OCI-LY3 (cell line): ENCODE measurements around the gene SPINK6.

Source experiments
- H2AFZ ChIP-seq: fragments of 200-600, 300-600 bp; shearing (Covaris generic); 2 replicates; pipeline ENCODE4 v1.6.0; 2014; ENCODE audit warnings: antibody characterized with exemption, low read depth, low read length
- H3K27ac ChIP-seq: fragments of 200-600, 300-600 bp; sonication (generic); 2 replicates; pipeline ENCODE4 v1.5.1; 2014; ENCODE audit warnings: mild to moderate bottlenecking, low read length, moderate library complexity, mixed read lengths
- H3K27me3 ChIP-seq: fragments of 200-600, 300-600 bp; sonication (generic); 2 replicates; pipeline ENCODE4 v1.6.1; 2014; ENCODE audit warnings: low read depth, low read length, mixed read lengths
- H3K36me3 ChIP-seq: fragments of 200-600, 300-600 bp; sonication (generic); replicated peaks from 2 replicates; pipeline ENCODE3; 2014; ENCODE audit warnings: low read depth, low read length, mixed read lengths
- H3K4me1 ChIP-seq: fragments of 300-600, 200-600 bp; sonication (generic); 2 replicates; pipeline ENCODE4 v1.6.1; 2014; ENCODE audit warnings: low read length, mixed read lengths
- H3K4me2 ChIP-seq: fragments of 200-600, 300-600 bp; sonication (generic); 2 replicates; pipeline ENCODE4 v1.6.1; 2014; ENCODE audit warnings: low read length, mixed read lengths
- H3K4me3 ChIP-seq: fragments of 300-600, 200-600 bp; sonication (generic); 2 replicates; pipeline ENCODE4 v1.5.1; 2014; ENCODE audit warnings: antibody characterized with exemption, mild to moderate bottlenecking, low read length, moderate library complexity
- H3K79me2 ChIP-seq: fragments of 300-600, 200-600 bp; shearing (Covaris generic); 2 replicates; pipeline ENCODE4 v1.6.1; 2014; ENCODE audit warnings: mild to moderate bottlenecking, low read length, mixed read lengths
- H3K9ac ChIP-seq: fragments of 300-600, 200-600 bp; shearing (Covaris generic); 2 replicates; pipeline ENCODE4 v1.6.0; 2014; ENCODE audit warnings: mild to moderate bottlenecking, low read length, moderate library complexity
- H3K9me3 ChIP-seq: fragments of 200-600, 300-600 bp; shearing (Covaris generic); 2 replicates; pipeline ENCODE4 v1.6.1; 2014; ENCODE audit warnings: low read length, mixed read lengths; ENCODE audit not compliant: insufficient read depth
- H4K20me1 ChIP-seq: fragments of 200-600, 300-600 bp; sonication (generic); 2 replicates; pipeline ENCODE4 v1.6.1; 2016; ENCODE audit warnings: low read length, mixed read lengths; ENCODE audit not compliant: insufficient read depth
- CTCF ChIP-seq: fragments of 200-600, 300-600 bp; sonication (generic); IDR thresholded peaks from 2 replicates; pipeline ENCODE4 v1.5.1; 2014; ENCODE audit warnings: antibody characterized with exemption, low read length, low read depth
- EZH2phosphoT487 ChIP-seq: fragments of 200-600 bp; shearing (Covaris generic); IDR thresholded peaks from 2 replicates; pipeline ENCODE4 v1.6.1; 2018; ENCODE audit warnings: antibody characterized with exemption, mixed run types, low read depth

Gene SPINK6

GRCh38 chr5:148166550-148167283, 36.1 kb upstream of the SPINK6 start:
- Histone ChIP-seq H3K27me3 (no peaks in the 10 kb centered on the region), H2AFZ (no peak overlapping the region), H3K4me3 (no peak overlapping the region), H3K4me1 (no peaks in the 10 kb centered on the region), H3K9me3 (no peaks in the 10 kb centered on the region), H3K36me3 (no peaks in the 10 kb centered on the region), H4K20me1 (no peaks in the 10 kb centered on the region), H3K4me2 (no peak overlapping the region), H3K27ac (no peak overlapping the region), H3K79me2 (no peaks in the 10 kb centered on the region), H3K9ac (no peak overlapping the region)
- TF ChIP-seq CTCF (no peak), EZH2phosphoT487 (no peak)

GRCh38 chr5:148168246-148168645, 34.6 kb upstream of the SPINK6 start, which contains the start of gene SPINK14:
SPINK14 (plus strand) TSS chr5:148168546; CDS start chr5:148169733, 1,187 bp downstream.
- no peak within 1 kb of the TSS for H3K4me2 ChIP-seq
- H3K4me3 ChIP-seq: no peak within 1 kb of the TSS
- TF ChIP-seq CTCF (no peak), EZH2phosphoT487 (no peak)
- no peaks in the 10 kb centered on the region for H3K9me3 ChIP-seq
- H3K9ac ChIP-seq: no peak within 1 kb of the TSS
- H3K79me2 ChIP-seq: no peaks in the 10 kb centered on the region
- no peak within 1 kb of the TSS for H2AFZ ChIP-seq
- H3K27me3 ChIP-seq: no peaks in the 10 kb centered on the region
- no peaks in the 10 kb centered on the region for H4K20me1 ChIP-seq
- no peaks in the 10 kb centered on the region for H3K4me1 ChIP-seq
- no peak within 1 kb of the TSS for H3K27ac ChIP-seq
- H3K36me3 ChIP-seq: no peaks in the 10 kb centered on the region

GRCh38 chr5:148172377-148172776, 30.5 kb upstream of the SPINK6 start:
- no peak overlapping the region for H3K9ac ChIP-seq
- no peak overlapping the region for H3K4me2 ChIP-seq
- no peaks in the 10 kb centered on the region for H3K79me2 ChIP-seq
- H3K27me3 ChIP-seq: no peaks in the 10 kb centered on the region
- TF ChIP-seq CTCF (no peak), EZH2phosphoT487 (no peak)
- no peak overlapping the region for H3K4me3 ChIP-seq
- no peaks in the 10 kb centered on the region for H3K4me1 ChIP-seq
- H4K20me1 ChIP-seq: no peaks in the 10 kb centered on the region
- H3K36me3 ChIP-seq: no peaks in the 10 kb centered on the region
- H3K9me3 ChIP-seq: no peaks in the 10 kb centered on the region
- no peak overlapping the region for H2AFZ ChIP-seq
- no peak overlapping the region for H3K27ac ChIP-seq

GRCh38 chr5:148176480-148176879, 26.4 kb upstream of the SPINK6 start:
- Histone ChIP-seq H3K4me2 (no peak overlapping the region), H4K20me1 (no peaks in the 10 kb centered on the region), H2AFZ (no peak overlapping the region), H3K9ac (no peak overlapping the region), H3K9me3 (no peaks in the 10 kb centered on the region), H3K27me3 (no peaks in the 10 kb centered on the region), H3K4me3 (no peak overlapping the region), H3K79me2 (no peaks in the 10 kb centered on the region), H3K36me3 (no peaks in the 10 kb centered on the region), H3K27ac (no peak overlapping the region), H3K4me1 (no peaks in the 10 kb centered on the region)
- TF ChIP-seq EZH2phosphoT487: no peak
- TF ChIP-seq CTCF: no peak
